GM12891 (cell line): ENCODE measurements around the gene RHEBL1.
A peak's percentile ranks its signal among the peaks of the same experiment; 100 is the strongest.
"Not testable (repeated sequence)": the region's sequence is repeated elsewhere in the genome, so short reads cannot be mapped to it uniquely, and the experiment has no call there.

ENCODE experiments used
- DNase-seq: peaks from one replicate; pipeline ENCODE4 v3.0.0; 2011; ENCODE audit warnings: low spot score; ENCODE audit not compliant: insufficient read length
- FAIRE-seq: peaks from 2 replicates; lab custom pipeline; 2011; peaks lifted over from hg19 to GRCh38; lab: Jason Lieb, UNC
- PAX5 ChIP-seq: IDR thresholded peaks from 2 replicates; pipeline ENCODE4 v1.6.1; 2011; ENCODE audit warnings: low read length, moderate library complexity, mild to moderate bottlenecking; ENCODE audit not compliant: insufficient read depth, severe bottlenecking
- POLR2A ChIP-seq: IDR thresholded peaks from 2 replicates; pipeline ENCODE4 v1.6.1; 2011; ENCODE audit warnings: low read depth, low read length, control low read depth
- POLR2AphosphoS5 ChIP-seq: IDR thresholded peaks from 2 replicates; pipeline ENCODE4 v1.6.1; 2011; ENCODE audit warnings: low read depth, low read length, control low read depth
- POU2F2 ChIP-seq: IDR thresholded peaks from 2 replicates; pipeline ENCODE4 v1.6.1; 2011; ENCODE audit warnings: low read depth, mild to moderate bottlenecking, control low read depth, low read length, moderate library complexity
- SPI1 ChIP-seq: IDR thresholded peaks from 2 replicates; pipeline ENCODE4 v1.6.1; 2011; ENCODE audit warnings: low read depth, low read length, control low read depth
- TAF1 ChIP-seq: IDR thresholded peaks from 2 replicates; pipeline ENCODE4 v1.6.1; 2011; ENCODE audit warnings: low read depth, low read length, control low read depth

The RHEBL1 gene

DNA sequence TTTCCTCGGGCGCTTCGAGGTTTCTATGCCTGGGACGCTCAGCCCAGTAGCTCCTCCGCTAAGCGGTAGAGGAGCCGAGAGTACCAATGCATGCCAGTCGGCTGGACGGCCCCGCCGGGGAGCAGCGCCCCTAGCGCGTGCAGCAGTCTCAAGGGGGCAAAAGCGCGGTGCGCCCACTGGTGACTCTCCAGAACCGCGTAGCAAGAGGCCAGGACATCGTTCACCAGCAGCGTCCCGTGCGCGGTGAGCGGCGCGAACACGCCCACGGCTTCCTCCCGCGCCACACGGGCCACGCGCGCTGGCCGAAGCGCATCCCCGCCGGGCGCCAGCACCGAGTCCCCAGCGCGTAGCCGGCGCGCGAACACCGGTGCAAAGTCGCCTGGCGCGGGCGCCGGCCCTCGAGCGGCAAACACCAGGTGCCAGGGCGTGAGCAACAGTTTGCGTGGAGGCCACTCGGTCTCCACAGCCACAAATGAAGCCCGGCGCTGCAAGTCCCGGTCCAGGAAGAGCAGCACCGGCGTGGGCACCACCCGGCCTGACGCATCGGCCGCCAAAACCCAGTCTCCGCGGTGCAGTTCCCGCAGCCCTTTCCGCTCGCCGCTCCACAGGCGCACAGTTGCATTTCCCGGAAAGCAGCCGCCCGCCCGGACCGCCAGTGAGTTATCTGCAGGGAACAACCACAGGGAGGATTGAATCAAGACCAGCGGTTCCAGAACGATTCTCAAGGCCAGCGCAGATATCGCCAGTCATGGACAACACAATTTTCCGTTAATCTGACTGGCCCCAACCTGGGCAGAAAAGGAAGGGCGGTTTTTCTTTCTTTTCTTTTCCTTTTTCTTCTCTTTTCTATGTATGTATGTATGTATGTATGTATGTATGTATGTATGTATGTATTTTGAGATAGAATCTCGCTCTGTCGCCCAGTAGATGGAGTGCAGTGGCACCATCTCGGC, 20.3 kb upstream of the RHEBL1 start:
- TF ChIP-seq POLR2AphosphoS5 (no peak), PAX5 (no peak), POLR2A (no peak), SPI1 (no peak), TAF1 (no peak), POU2F2 (no peak)
- DNase-seq (no peak), FAIRE-seq (no peak)

DNA sequence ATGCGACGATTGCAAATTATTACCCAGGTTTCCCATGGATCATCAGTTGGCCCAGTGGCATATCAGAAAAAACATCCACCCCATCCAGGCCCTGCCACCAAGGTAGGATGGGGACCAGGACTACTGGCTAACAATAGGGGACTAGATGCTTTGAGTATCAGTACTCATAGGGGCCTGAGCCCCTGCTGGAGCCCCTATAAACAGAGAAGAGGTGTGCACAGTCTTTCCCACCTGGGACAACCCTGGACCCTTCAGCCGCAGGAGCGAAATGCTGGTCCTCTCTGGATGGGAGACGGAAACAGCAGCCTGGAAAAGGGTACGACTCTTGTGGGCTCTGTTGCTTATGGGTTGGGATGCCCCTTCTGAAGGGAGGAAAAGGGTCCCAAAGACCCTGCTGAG, 19.2 kb upstream of the RHEBL1 start:
- FAIRE-seq, result no peak
- TF ChIP-seq POLR2A, result no peak
- no peak for TF ChIP-seq SPI1
- TF ChIP-seq TAF1, result no peak
- TF ChIP-seq POLR2AphosphoS5, result no peak
- TF ChIP-seq PAX5, result no peak
- TF ChIP-seq POU2F2, result no peak
- no peak for DNase-seq

DNA sequence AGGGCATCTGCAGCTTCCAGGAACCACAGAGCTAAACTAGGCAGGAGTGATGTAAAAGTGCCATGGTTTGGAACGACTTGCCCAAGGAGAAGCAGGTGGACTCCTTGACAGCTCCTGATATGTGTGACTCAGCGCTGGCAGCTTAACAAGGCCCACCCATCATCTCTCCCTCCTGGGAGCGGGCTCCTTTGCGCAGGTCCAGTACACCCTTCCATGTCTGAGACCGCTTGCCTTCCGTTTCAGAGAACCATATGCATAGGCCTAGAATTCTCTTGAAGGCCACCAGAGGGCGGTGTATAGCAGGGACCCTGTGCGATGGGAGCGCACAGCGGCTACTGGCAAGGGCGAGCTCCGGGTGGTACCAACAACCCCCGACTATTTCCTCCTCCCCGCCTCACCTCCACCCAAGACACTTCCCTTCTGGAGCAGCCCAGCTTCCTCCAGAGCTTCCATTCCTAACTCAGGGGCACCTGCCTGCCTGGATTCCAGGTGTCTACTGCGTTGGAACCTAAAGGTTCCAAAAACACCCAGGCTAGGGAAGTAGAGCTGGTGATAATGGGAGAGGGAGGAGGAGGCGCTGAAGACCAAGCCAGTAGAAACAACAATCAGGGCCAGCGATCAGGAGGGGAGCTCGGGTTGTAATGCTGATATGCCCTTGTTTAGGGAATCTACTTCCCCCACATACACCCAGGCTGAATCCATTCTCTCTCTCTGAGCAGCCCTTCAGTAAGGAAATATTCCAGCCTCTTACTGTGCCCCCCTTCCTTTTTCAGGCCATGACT, 18.6 kb upstream of the RHEBL1 start:
- peak; percentile 83 for FAIRE-seq
- TF ChIP-seq POLR2AphosphoS5 (no peak), SPI1 (no peak), PAX5 (no peak), POU2F2 (peak; percentile 97)
- DNase-seq, result no peak

DNA sequence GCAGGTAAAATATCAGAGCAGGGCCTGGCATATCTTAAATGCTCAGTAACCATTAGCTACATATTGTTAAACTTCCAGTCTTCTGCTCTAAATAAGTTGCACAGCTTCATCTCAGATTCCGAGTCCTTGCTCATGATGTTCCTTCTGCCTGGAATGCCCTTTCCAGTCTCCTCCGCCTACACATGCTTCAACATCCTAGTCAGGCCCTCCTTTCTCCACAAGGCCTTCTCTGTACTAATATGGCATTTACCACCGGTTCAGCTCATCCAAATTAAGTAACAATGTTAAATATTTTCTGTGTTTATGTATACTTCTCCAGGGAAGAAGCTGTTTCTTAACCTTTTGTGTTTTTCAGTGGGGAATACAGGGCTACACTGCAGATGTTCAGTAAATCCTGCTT, 16.3 kb upstream of the RHEBL1 start:
- DNase-seq (no peak), FAIRE-seq (no peak)
- TF ChIP-seq TAF1 (no peak), POU2F2 (no peak), POLR2A (no peak), POLR2AphosphoS5 (no peak), SPI1 (no peak), PAX5 (no peak)

DNA sequence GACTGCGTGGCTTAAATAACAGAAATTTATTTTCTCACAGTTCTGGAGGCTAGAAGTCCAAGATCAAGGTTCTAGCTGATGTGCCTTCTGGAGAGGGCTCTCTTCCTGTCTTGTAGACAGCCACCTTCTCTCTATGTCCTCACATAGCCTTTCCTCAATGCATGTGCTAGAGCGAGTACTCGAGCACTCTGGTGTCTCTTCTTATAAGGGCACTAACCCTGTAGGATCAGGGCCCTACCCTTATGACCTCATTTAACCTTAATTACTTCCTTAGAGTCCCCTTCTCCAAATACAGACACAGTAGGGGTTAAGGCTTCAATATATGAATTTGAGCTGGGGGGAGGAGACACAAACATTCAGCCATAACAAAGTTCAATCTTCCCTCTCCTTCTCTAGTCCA, 14.7 kb upstream of the RHEBL1 start:
- no peak for FAIRE-seq
- DNase-seq, result no peak
- no peak for TF ChIP-seq PAX5
- no peak for TF ChIP-seq POLR2A
- no peak for TF ChIP-seq POLR2AphosphoS5
- no peak for TF ChIP-seq SPI1
- TF ChIP-seq TAF1, result no peak
- TF ChIP-seq POU2F2, result no peak

DNA sequence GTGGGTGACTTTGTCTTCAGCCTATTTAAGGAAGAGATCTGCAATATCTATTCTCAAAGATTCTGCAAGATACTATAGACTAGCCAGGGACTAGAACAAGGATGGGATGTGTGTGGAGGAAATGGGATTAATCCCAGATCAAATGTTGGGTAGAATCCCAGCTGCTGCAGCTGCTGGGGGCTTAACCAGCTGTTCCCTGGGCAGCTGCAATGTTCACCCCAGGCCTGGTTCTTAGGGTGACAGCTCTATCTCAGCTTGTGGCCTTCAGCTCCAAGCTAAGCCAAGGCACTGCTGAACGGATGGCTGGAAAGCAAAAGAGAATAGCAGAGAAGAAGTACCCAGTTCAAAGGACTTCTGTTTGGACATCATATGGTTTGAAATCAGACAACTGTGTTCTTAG, 10.0 kb upstream of the RHEBL1 start:
- TF ChIP-seq SPI1, result no peak
- TF ChIP-seq POU2F2, result no peak
- FAIRE-seq, result no peak
- DNase-seq, result no peak

DNA sequence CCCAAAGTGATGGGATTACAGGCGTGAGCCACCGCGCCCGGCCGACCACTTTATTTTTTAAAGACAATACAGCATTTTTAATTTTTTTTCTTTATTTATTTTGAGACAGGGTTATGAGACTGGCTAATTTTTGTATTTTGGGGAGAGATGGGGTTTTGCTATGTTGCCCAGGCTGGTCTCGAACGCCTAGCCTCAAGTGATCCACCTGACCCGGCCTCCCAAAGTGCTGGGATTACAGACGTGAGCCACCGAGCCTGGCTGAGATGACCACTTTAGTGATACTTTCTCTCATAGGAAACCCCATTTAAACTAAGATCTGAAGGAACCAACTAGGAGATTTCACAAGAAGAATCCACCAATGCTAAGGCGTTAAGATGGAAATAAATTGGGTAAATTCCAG, 1.2 kb upstream of the RHEBL1 start:
- DNase-seq, result no peak
- TF ChIP-seq PAX5 (no peak), POLR2AphosphoS5 (no peak), SPI1 (no peak), TAF1 (no peak), POU2F2 (no peak), POLR2A (no peak)
- FAIRE-seq, result no peak

DNA sequence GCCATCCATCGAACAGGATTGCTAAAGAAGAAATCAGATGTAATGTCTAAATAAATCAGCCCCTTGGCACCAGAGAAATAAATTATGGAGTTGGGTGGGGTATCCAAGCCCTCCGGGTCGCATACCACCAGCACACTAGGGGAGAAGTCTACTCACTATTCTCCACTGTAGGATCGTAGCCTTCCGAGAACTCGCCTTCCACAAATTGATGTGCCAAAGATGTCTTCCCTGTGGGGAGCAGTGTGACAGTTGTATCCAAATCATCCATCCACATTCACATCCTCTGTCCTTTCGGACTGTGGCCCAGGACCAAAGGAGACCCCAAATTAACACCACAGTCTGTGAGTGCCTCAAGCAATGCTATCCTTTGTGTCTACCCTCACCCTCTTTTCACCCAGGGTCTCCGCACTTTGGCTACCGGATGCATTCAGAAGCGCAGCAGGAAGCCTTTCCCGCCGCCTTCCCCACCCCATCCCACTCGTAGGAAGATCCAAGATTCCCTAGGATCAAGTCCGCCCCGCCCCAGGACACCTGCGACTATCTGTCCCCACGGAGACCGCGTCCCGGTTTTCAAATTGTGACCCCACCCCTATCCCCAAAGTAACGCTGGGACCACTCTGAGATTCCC, 786 bp downstream of the RHEBL1 start:
- TF ChIP-seq PAX5 (no peak), POU2F2 (no peak), POLR2A (no peak), SPI1 (no peak), TAF1 (no peak), POLR2AphosphoS5 (no peak)
- DNase-seq, result no peak
- no peak for FAIRE-seq

DNA sequence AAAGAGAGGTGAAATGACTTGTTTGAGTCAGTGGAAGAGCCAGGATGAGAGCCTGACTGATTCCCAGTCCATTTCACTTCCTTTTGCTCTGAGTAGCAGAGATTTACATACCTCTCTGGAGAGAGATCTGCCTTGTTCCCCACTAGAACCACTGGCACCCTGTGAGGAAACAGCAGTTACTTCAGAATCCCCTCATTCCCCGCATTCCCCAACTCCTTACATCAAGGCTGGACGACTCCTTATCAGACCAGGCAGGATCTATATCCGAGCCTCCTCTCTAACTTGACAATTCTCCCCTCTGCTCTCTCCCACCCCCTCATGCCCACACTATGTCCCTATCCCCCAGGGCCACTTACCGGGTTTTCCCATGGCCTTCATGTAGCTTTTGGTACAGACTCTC, 3.7 kb downstream of the RHEBL1 start:
- FAIRE-seq (no peak), DNase-seq (no peak)
- TF ChIP-seq POLR2A (no peak), POU2F2 (no peak), TAF1 (no peak), PAX5 (no peak), SPI1 (no peak), POLR2AphosphoS5 (no peak)

DNA sequence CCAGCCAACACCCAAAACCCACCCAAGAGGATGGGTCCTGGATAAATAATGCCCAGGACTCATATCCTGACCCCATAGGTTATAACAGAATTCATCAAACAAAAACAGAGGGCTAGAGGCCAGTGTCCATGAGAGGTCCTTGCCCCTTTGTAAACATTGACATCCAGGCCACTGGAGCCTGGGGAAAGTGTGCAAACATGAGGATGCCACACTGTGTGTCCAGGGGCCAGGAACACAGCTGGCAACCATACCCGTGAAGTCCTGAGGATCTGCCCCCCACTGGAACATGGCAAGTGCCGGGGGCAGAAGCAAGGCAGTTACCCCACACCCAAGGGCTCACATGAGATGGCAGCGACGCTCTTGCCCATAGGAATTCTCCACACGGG, 5.0 kb downstream of the RHEBL1 start:
- FAIRE-seq, result no peak
- no peak for DNase-seq
- TF ChIP-seq SPI1, result no peak
- no peak for TF ChIP-seq POU2F2
- TF ChIP-seq TAF1, result no peak
- TF ChIP-seq POLR2AphosphoS5, result no peak
- no peak for TF ChIP-seq POLR2A

DNA sequence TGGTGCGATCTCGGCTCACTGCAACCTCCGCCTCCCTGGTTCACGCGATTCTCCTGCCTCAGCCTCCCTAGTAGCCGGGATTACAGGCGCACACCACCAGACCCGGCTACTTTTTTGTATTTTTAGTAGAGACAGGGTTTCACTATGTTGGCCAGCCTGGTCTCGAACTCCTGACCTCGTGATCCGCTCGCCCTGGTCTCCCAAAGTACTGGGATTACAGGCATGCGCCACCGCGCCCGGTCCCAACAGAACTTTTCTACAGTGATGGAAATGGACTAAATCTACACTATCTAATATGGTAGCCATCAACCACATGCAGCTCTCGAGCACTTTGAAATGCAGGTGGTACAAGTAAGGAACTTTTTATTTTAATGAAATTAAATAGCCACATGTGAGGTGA, 7.9 kb downstream of the RHEBL1 start:
- DNase-seq, FAIRE-seq: not testable (repeated sequence)
